ENCODE results near the gene NXPH4.

The NXPH4 gene

DNA sequence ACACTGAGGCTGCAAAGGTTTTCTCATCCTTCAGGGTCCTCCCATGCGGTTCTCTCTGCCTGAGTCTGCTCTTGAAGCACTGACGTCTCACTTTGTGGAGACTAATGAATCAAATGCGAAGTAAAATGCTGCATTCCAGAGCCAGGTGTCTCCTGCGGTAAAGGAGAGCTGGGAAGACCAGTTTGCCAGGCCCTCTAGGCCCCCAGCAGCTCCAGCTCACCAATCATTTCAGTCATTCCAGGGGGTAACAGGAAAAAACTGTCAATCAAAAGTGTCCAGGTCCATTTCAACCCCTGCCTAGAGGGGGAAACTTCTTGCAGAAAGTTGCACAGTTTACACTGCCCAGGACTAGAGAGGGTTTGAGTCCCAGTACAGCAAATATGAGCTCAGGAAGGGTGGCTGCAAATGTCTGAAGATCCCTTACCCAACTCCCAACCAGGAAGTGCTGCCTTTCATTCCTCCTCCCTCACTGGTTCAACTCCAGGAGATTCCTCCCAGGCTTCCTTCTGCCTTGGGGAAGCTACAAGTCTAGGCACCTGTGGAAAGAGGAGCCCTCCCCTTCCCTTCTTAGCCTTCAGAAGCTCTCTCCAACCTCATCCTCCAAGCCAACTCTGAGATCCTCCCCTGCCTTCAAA lies 2.7 kb upstream of the NXPH4 start:
- Histone ChIP-seq H3K9me3 (ENCODE audit: low read depth, low read length) (no peaks in the 10 kb centered on the region), H3K4me3 (peak overlapping the region; percentile 33), H3K9ac (ENCODE audit: insufficient read length) (no peak overlapping the region), H3K36me3 (ENCODE audit: insufficient read depth, low read length) (peaks cover 6% of the 10 kb centered on the region; the same call in 1 of the 2 replicates), H3K27ac (no peak overlapping the region)
- no peak for DNase-seq (ENCODE audit: low read depth, low spot score)
- TF ChIP-seq POLR2AphosphoS5 (IDR thresholded peaks at IDR 0.05; ENCODE audit: borderline replicate concordance, low read depth, low read length), result no peak
- TF ChIP-seq FOXP2 (optimal IDR thresholded peaks at IDR 0.05; ENCODE audit: control extremely low read depth, extremely low read length, insufficient read depth), result no peak
- TF ChIP-seq EZH2 (IDR thresholded peaks at IDR 0.05), result no peak

- no peak overlapping the region for H3K27ac ChIP-seq
- peaks cover 6% of the 10 kb centered on the region; the same call in 1 of the 2 replicates for H3K36me3 ChIP-seq (ENCODE audit: insufficient read depth, low read length)
- no peak overlapping the region; the same call in 1 of the 2 replicates for H3K4me3 ChIP-seq
- H3K9me3 ChIP-seq (ENCODE audit: low read depth, low read length), result no peaks in the 10 kb centered on the region
- DNase-seq (ENCODE audit: low read depth, low spot score), result no peak
- TF ChIP-seq POLR2AphosphoS5 (IDR thresholded peaks at IDR 0.05; ENCODE audit: borderline replicate concordance, low read depth, low read length), result peak; percentile 14; the same call in 1 of the 2 replicates
- no peak for TF ChIP-seq FOXP2 (optimal IDR thresholded peaks at IDR 0.05; ENCODE audit: control extremely low read depth, extremely low read length, insufficient read depth)
- H3K9ac ChIP-seq (ENCODE audit: insufficient read length), result no peak overlapping the region
These were observed 2.2 kb upstream of the NXPH4 start for GRCh38 chr12:57214398-57214781.

DNA sequence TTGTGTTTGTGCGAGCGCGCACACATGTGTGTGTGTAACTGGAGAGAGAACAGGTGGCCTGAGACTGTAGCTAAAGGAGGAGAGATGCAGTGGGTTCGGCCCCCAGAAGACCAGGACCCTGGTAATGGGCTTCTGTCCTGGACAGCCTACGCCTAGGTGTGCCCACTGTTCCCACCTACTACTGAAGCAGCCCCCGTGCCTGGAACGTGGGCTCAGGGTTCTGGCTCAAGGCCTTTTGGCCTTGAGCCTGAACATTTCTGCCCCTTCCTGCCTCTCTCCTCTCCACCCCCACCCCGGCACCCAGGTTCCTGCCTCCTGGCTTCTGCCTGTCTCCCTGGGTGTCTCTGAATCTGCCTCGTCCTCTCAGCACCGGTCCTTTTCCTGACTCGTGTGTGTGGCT lies 1.5 kb upstream of the NXPH4 start:
- Histone ChIP-seq H3K27ac (no peak overlapping the region), H3K4me3 (no peak overlapping the region), H3K36me3 (ENCODE audit: insufficient read depth, low read length) (peaks cover 6% of the 10 kb centered on the region; the same call in 1 of the 2 replicates), H3K9me3 (ENCODE audit: low read depth, low read length) (no peaks in the 10 kb centered on the region), H3K9ac (ENCODE audit: insufficient read length) (no peak overlapping the region)
- DNase-seq (ENCODE audit: low read depth, low spot score), result no peak
- TF ChIP-seq EZH2 (IDR thresholded peaks at IDR 0.05) (no peak), POLR2AphosphoS5 (IDR thresholded peaks at IDR 0.05; ENCODE audit: borderline replicate concordance, low read depth, low read length) (no peak), FOXP2 (optimal IDR thresholded peaks at IDR 0.05; ENCODE audit: control extremely low read depth, extremely low read length, insufficient read depth) (no peak)

GRCh38 chr12:57215668-57216013 lies 953 bp upstream of the NXPH4 start:
- Histone ChIP-seq H3K4me3 (0 out of 2 replicates have a peak overlapping the region, but pooled peaks have one; percentile 75), H3K9me3 (ENCODE audit: low read depth, low read length) (no peaks in the 10 kb centered on the region), H3K27ac (no peak overlapping the region), H3K36me3 (ENCODE audit: insufficient read depth, low read length) (peaks cover 6% of the 10 kb centered on the region; the same call in 1 of the 2 replicates), H3K9ac (ENCODE audit: insufficient read length) (no peak overlapping the region)
- TF ChIP-seq FOXP2 (optimal IDR thresholded peaks at IDR 0.05; ENCODE audit: control extremely low read depth, extremely low read length, insufficient read depth) (no peak), POLR2AphosphoS5 (IDR thresholded peaks at IDR 0.05; ENCODE audit: borderline replicate concordance, low read depth, low read length) (no peak), EZH2 (IDR thresholded peaks at IDR 0.05) (no peak)
- no peak for DNase-seq (ENCODE audit: low read depth, low spot score)

DNA sequence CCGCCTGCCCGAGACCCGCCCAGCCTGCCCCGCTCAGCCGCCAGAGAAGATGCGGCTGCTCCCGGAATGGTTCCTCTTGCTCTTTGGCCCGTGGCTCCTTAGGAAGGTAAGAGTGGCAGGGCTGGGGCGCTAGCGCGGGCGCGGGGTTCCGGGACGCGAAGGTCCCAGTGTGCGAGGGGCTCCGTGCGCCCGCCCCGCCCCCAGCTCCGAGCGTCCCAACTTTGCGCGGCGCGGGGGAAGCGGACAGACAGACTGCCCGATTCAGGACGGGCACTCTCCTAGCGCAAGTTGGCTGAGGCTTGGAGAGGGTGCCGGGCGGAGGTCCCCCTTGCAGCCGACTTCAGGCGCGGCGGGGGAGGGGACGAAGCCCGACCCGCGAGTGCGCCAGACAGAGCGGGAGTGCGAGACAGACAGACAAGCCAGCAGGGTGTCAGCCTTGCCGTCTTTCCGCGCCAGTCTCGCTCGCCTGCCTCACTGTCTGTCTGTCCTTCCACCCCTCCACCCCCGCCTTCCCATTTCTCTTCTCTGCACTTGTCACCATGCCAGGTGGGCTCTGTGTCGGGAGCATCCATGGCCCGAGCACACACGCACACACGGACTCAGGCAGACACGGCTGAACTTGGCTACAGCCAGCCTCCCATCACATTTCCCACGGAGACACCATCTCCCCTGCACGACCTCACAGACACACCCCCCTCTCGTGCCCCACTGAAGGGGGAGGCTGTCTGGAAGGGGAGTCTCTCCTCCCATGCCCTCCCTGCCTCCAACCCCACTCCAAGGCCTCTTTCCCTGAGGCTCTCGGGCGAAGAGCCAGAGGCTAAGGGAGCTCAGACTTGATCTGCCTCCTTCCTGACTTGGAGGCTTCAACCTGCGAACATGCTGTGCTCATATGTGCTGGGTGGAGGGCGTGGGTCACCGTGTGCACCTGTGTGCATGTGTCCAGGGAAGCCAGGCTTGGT lies 606 bp downstream of the NXPH4 start:
- Histone ChIP-seq H3K4me3 (peak overlapping the region; percentile 80), H3K36me3 (ENCODE audit: insufficient read depth, low read length) (peaks cover 3% of the 10 kb centered on the region; the same call in 1 of the 2 replicates), H3K9ac (ENCODE audit: insufficient read length) (peak overlapping the region; percentile 67), H3K27ac (no peak overlapping the region), H3K9me3 (ENCODE audit: low read depth, low read length) (no peaks in the 10 kb centered on the region)
- DNase-seq (ENCODE audit: low read depth, low spot score), result no peak
- TF ChIP-seq FOXP2 (optimal IDR thresholded peaks at IDR 0.05; ENCODE audit: control extremely low read depth, extremely low read length, insufficient read depth), result no peak
- no peak for TF ChIP-seq POLR2AphosphoS5 (IDR thresholded peaks at IDR 0.05; ENCODE audit: borderline replicate concordance, low read depth, low read length)
- no peak for TF ChIP-seq EZH2 (IDR thresholded peaks at IDR 0.05)

- Histone ChIP-seq H3K36me3 (ENCODE audit: insufficient read depth, low read length) (no peaks in the 10 kb centered on the region), H3K27ac (peak overlapping the region; percentile 70), H3K4me3 (peak overlapping the region; percentile 80), H3K9me3 (ENCODE audit: low read depth, low read length) (no peaks in the 10 kb centered on the region), H3K9ac (ENCODE audit: insufficient read length) (peak overlapping the region; percentile 52)
- TF ChIP-seq POLR2AphosphoS5 (IDR thresholded peaks at IDR 0.05; ENCODE audit: borderline replicate concordance, low read depth, low read length) (no peak), FOXP2 (optimal IDR thresholded peaks at IDR 0.05; ENCODE audit: control extremely low read depth, extremely low read length, insufficient read depth) (no peak)
- no peak for DNase-seq (ENCODE audit: low read depth, low spot score)
These were observed 1.6 kb downstream of the NXPH4 start for GRCh38 chr12:57218030-57218853.

DNA sequence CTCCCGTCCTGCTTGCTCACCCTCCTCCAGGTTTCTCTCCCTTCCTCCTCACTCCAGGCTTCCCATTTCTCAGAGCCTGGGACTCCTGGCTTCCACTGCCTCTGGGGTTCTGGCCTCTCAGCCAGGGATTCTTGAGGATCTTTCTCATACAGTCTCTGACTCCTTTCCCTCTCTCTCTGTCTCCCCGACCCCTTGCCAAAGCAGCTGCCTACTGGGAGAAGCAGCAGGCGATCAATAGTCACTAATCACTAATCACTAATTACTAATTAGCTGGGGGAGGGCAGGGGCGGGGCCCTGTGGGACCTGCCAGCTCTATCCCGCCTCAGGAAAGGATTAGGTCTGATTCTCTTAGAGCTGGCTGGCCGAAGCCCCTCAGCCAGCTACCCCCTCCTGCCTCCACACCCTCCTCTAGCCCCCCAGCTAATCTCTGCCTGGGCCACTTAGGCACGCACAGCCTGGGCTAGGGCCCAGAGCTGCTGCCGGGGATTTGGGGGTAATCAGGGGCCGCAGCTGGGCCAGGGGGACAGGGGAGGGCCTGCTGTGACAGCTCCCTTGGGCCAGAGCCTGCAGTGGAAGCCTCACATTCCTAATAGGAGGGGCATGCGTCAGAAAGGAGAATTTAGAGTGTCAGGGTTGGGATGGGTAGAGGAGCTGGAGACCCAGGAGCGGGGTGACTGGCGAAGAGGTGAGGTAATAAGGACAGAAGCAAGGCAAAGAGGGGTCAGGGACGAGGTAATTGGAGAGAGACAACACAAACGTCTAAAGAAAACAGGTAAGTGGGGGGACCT lies 2.8 kb downstream of the NXPH4 start:
- Histone ChIP-seq H3K9ac (ENCODE audit: insufficient read length) (peak overlapping the region; percentile 52), H3K9me3 (ENCODE audit: low read depth, low read length) (no peaks in the 10 kb centered on the region), H3K36me3 (ENCODE audit: insufficient read depth, low read length) (no peaks in the 10 kb centered on the region), H3K27ac (peak overlapping the region; percentile 70), H3K4me3 (peak overlapping the region; percentile 80)
- no peak for TF ChIP-seq EZH2 (IDR thresholded peaks at IDR 0.05)
- no peak for TF ChIP-seq POLR2AphosphoS5 (IDR thresholded peaks at IDR 0.05; ENCODE audit: borderline replicate concordance, low read depth, low read length)
- no peak for TF ChIP-seq FOXP2 (optimal IDR thresholded peaks at IDR 0.05; ENCODE audit: control extremely low read depth, extremely low read length, insufficient read depth)
- no peak for DNase-seq (ENCODE audit: low read depth, low spot score)

All from SK-N-MC (cell line).